Measurements from ENCODE around the gene AOPEP. TPM values are rescaled to one million over a fixed set of nuclear protein-coding genes. Genes with fewer than 3 reads are reported as not detected.

AOPEP gene
- total RNA-seq, 1 experiment from 2014 or later: 14.4 TPM

GRCh38 chr9:95107976-95108375 is 381.5 kb downstream of the AOPEP start (continued):
- TF ChIP-seq ZNF532 (CRISPR knock-in tag; IDR thresholded peaks at IDR 0.05; ENCODE audit: borderline replicate concordance): no peak
- no peak for TF ChIP-seq ETV6 (CRISPR knock-in tag; IDR thresholded peaks at IDR 0.05)
- no peak for TF ChIP-seq STAT6 (CRISPR knock-in tag; conservative IDR thresholded peaks at IDR 0.05; ENCODE audit: low read depth)
- no peak for TF ChIP-seq IRF1 (CRISPR knock-in tag; IDR thresholded peaks at IDR 0.05)
- no peak for TF ChIP-seq TEAD1 (CRISPR knock-in tag; IDR thresholded peaks at IDR 0.05)
- TF ChIP-seq HMGA2 (CRISPR knock-in tag; IDR thresholded peaks at IDR 0.05): no peak
- TF ChIP-seq ZNF232 (CRISPR knock-in tag; IDR thresholded peaks at IDR 0.05): no peak
- no peak for TF ChIP-seq NFE2L1 (CRISPR knock-in tag; IDR thresholded peaks at IDR 0.05)
- TF ChIP-seq HMGXB4 (CRISPR knock-in tag; IDR thresholded peaks at IDR 0.05): no peak
- TF ChIP-seq FOXP1 (CRISPR knock-in tag; IDR thresholded peaks at IDR 0.05; ENCODE audit: borderline replicate concordance): no peak
- no peak for TF ChIP-seq ZNF138 (CRISPR knock-in tag; conservative IDR thresholded peaks at IDR 0.05)
- TF ChIP-seq JAZF1 (CRISPR knock-in tag; IDR thresholded peaks at IDR 0.05): no peak

GRCh38 chr9:95108777-95109176 is 382.3 kb downstream of the AOPEP start:
- DNase-seq (ENCODE audit: low spot score) (no peak), ATAC-seq (no peak)
- ChIA-PET CTCF (interaction anchor here (1.1 kb wide), 1 partner anchor 136 kb away, joined by 3 read pairs; no protein-coding TSS in a partner anchor), POLR2A (no interaction called here)
- H3K4me1 Mint-ChIP-seq: no peaks in the 10 kb centered on the region
- H3K4me3 Mint-ChIP-seq: no peak overlapping the region
- H3K27ac Mint-ChIP-seq: no peak overlapping the region
- 0 out of 2 replicates have a peak, but pooled peaks cover 4% of the 10 kb centered on the region for H3K36me3 Mint-ChIP-seq
- H3K27me3 Mint-ChIP-seq (ENCODE audit: low read depth): no peaks in the 10 kb centered on the region
- no peaks in the 10 kb centered on the region for H3K9me3 Mint-ChIP-seq
- TF ChIP-seq ZBTB43 (CRISPR knock-in tag; IDR thresholded peaks at IDR 0.05) (no peak), NR3C1 (CRISPR knock-in tag; conservative IDR thresholded peaks at IDR 0.05; ENCODE audit: low read depth) (no peak), ATF3 (CRISPR knock-in tag; conservative IDR thresholded peaks at IDR 0.05) (no peak), CREB1 (CRISPR knock-in tag; IDR thresholded peaks at IDR 0.05) (no peak), IRF1 (CRISPR knock-in tag; IDR thresholded peaks at IDR 0.05) (no peak), HMGA2 (CRISPR knock-in tag; IDR thresholded peaks at IDR 0.05) (no peak), ZSCAN18 (CRISPR knock-in tag; IDR thresholded peaks at IDR 0.05) (no peak), SP1 (CRISPR knock-in tag; conservative IDR thresholded peaks at IDR 0.05) (no peak), TP53 (CRISPR knock-in tag; IDR thresholded peaks at IDR 0.05) (no peak), GTF2I (CRISPR knock-in tag; conservative IDR thresholded peaks at IDR 0.05) (no peak), ZNF281 (CRISPR knock-in tag; IDR thresholded peaks at IDR 0.05) (no peak)

Measured in WTC11 (cell line).